ENCODE data around the gene GRSF1.
"Not testable (repeated sequence)": the region's sequence is repeated elsewhere in the genome, so short reads cannot be mapped to it uniquely, and the experiment has no call there.

Gene GRSF1

GRCh38 chr4:70831293-70831692 is 8.4 kb downstream of the GRSF1 start:
- no peak for DNase-seq (ENCODE audit: low spot score)

GRCh38 chr4:70830054-70830453 is 9.6 kb downstream of the GRSF1 start:
- no peak for DNase-seq (ENCODE audit: low spot score)

- no peak for DNase-seq (ENCODE audit: low spot score)
Measured at GRCh38 chr4:70829492-70829891, 10.2 kb downstream of the GRSF1 start.

GRCh38 chr4:70829015-70829414 is 10.7 kb downstream of the GRSF1 start:
- no peak for DNase-seq (ENCODE audit: low spot score)

- no peak for DNase-seq (ENCODE audit: low spot score)
Measured at GRCh38 chr4:70818921-70819320, 20.8 kb downstream of the GRSF1 start.

GRCh38 chr4:70818173-70818855 is 21.4 kb downstream of the GRSF1 start:
- DNase-seq (ENCODE audit: low spot score) = no peak

- no peak for DNase-seq (ENCODE audit: low spot score)
Measured at GRCh38 chr4:70816894-70817293, 22.8 kb downstream of the GRSF1 start.

- DNase-seq (ENCODE audit: low spot score) = no peak
Measured at GRCh38 chr4:70815370-70815769, 24.3 kb downstream of the GRSF1 start.

- no peak for DNase-seq (ENCODE audit: low spot score)
Measured at GRCh38 chr4:70808151-70808550, 31.5 kb downstream of the GRSF1 start.

GRCh38 chr4:70802928-70803580 is 36.6 kb downstream of the GRSF1 start:
- DNase-seq (ENCODE audit: low spot score) = no peak

- no peak for DNase-seq (ENCODE audit: low spot score)
Measured at GRCh38 chr4:70801265-70801809, 38.4 kb downstream of the GRSF1 start.

- DNase-seq (ENCODE audit: low spot score) = no peak
Measured at GRCh38 chr4:70793626-70794025, 46.1 kb downstream of the GRSF1 start.

GRCh38 chr4:70788733-70789132 is 51.0 kb downstream of the GRSF1 start:
- DNase-seq (ENCODE audit: low spot score) = no peak

GRCh38 chr4:70787496-70787895 is 52.2 kb downstream of the GRSF1 start:
- DNase-seq (ENCODE audit: low spot score) = no peak

GRCh38 chr4:70783096-70783495 is 56.6 kb downstream of the GRSF1 start:
- no peak for DNase-seq (ENCODE audit: low spot score)

GRCh38 chr4:70778888-70779422 is 60.7 kb downstream of the GRSF1 start:
- DNase-seq (ENCODE audit: low spot score) = no peak

- DNase-seq (ENCODE audit: low spot score) = no peak
Measured at GRCh38 chr4:70772929-70773555, 66.6 kb downstream of the GRSF1 start.

GRCh38 chr4:70769396-70769795 is 70.3 kb downstream of the GRSF1 start:
- DNase-seq (ENCODE audit: low spot score) = not testable (repeated sequence)

- DNase-seq (ENCODE audit: low spot score) = no peak
Measured at GRCh38 chr4:70768301-70768948, 71.3 kb downstream of the GRSF1 start.

Measured in left forelimb (tissue), 1 donor.